ENCODE data around the gene EDIL3. TPM values are rescaled to one million over a fixed set of nuclear protein-coding genes. Genes with fewer than 3 reads are reported as not detected.

EDIL3 gene
- total and polyA plus RNA-seq, 10 of the 15 experiments (the other 5 are each of a cell fraction or from before 2014, with no cell fraction given), result 0.01 to 0.62 (median 0.20) TPM

DNA sequence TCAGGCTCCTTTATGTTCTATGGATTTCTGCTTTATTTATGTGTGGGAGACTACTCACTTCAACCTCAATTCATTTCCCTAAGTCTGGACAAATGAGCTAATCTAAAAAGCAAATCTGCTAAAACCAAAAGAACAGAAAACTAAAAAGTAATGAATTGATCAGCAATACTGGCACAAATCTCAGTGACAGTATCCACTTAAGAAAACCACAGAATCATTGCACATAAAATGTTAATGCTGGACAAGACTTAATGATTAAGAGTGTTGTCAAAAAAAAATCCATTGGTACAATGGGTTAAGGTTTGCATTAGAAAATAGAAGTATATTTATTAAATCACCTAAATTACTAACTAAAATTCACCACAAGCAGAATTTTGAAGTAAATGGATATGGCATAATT, 147.6 kb downstream of the EDIL3 start:
- SMC1A ChIA-PET (ENCODE audit: uncharacterized antibody, unreplicated experiment), result interaction anchor here (0.9 to 1.3 kb wide), 3 partner anchors 8 to 56 kb away, joined by 3 read pairs; no protein-coding TSS in a partner anchor

DNA sequence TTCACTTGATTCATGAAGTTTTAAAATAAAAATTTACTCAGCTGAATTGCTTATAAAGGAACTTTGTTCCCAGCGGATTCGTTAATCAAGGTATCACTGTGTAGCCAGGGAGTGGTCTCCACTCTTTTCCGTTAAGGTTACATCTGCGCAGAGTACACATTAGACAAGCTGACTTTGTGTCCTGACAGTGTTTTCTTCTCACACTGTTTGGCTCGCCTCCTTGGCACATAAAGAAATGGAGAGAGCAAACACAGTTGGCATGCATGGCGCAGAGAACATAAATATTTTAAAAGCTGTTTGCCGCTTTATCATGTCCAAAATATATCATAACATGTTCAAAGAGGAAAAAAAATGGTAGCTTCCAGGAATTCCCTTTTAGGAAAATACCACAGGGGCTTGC, 153.2 kb downstream of the EDIL3 start:
- H3K27ac ChIP-seq (ENCODE audit: control insufficient read depth, insufficient read depth), result no peak overlapping the region
- FAIRE-seq (no peak), DNase-seq (ENCODE audit: low read depth, low spot score) (no peak), ATAC-seq (no peak)
- no peak overlapping the region for H3K4me2 ChIP-seq (ENCODE audit: control insufficient read depth, insufficient read depth)
- no peak overlapping the region for H3K4me3 ChIP-seq
- H3K36me3 ChIP-seq (ENCODE audit: control insufficient read depth in 2 of 2, insufficient read depth in 2 of 2, low read length in 1 of 2), result no peaks in the 10 kb centered on the region
- intact Hi-C loops (cut with micrococcal nuclease; ENCODE audit: unreplicated experiment), result no loop called here
- no peak overlapping the region for H2AFZ ChIP-seq (ENCODE audit: control insufficient read depth, low read depth, low read length)
- no TSS peak for BruUV-seq (replicated peaks)
- in situ Hi-C loops (cut with MboI), result no loop called here
- ChIA-PET POLR2A (no interaction called here), CTCF (interaction anchor here (0.9 kb wide), 1 partner anchor 15 kb away, joined by 3 read pairs; no protein-coding TSS in a partner anchor), SMC1A (ENCODE audit: uncharacterized antibody, unreplicated experiment) (no interaction called here), RAD21 (ENCODE audit: unreplicated experiment) (no interaction called here)
- H3K4me1 ChIP-seq (ENCODE audit: control insufficient read depth, insufficient read depth, low read length), result no peaks in the 10 kb centered on the region
- no peak overlapping the region for H3K9ac ChIP-seq (ENCODE audit: control insufficient read depth, insufficient read depth, low read length)
- TF ChIP-seq EED (IDR thresholded peaks at IDR 0.05; ENCODE audit: low read depth) (no peak), CTCF (IDR thresholded peaks at IDR 0.05 in 2 of 3, conservative IDR thresholded peaks at IDR 0.05 in 1 of 3; ENCODE audit: control insufficient read depth in 2 of 3, extremely low read depth in 1 of 3, insufficient read depth in 1 of 3, low read depth in 3 of 3, low read length in 3 of 3) (no peak), RAD51 (IDR thresholded peaks at IDR 0.05) (no peak), BCL11A (IDR thresholded peaks at IDR 0.05; ENCODE audit: low read depth, low read length) (no peak), REST (IDR thresholded peaks at IDR 0.05; ENCODE audit: low read depth, low read length) (no peak)
- WGBS (ENCODE audit: insufficient coverage, insufficient replicate concordance, low lambda C conversion rate, missing lambda C conversion rate), result 77% methylated on average over 7 of the region's 7 CpGs
- no peaks in the 10 kb centered on the region for H3K27me3 ChIP-seq (replicated peaks in 1 of 2; ENCODE audit: control insufficient read depth in 2 of 2, insufficient read depth in 2 of 2, low read length in 1 of 2)
- H3K9me3 ChIP-seq (replicated peaks; ENCODE audit: control insufficient read depth, insufficient read depth, low read length), result no peaks in the 10 kb centered on the region
- no peaks in the 10 kb centered on the region for H4K20me1 ChIP-seq (ENCODE audit: control insufficient read depth, insufficient read depth)
- H3K79me2 ChIP-seq (ENCODE audit: control insufficient read depth, insufficient read depth, low read length), result no peaks in the 10 kb centered on the region

More for the DNA sequence above, 147.6 kb downstream of the EDIL3 start:
- no TSS peak for BruUV-seq (replicated peaks)
- no peaks in the 10 kb centered on the region for H3K27me3 ChIP-seq (replicated peaks in 1 of 2; ENCODE audit: control insufficient read depth in 2 of 2, insufficient read depth in 2 of 2, low read length in 1 of 2)
- DNase-seq (ENCODE audit: low read depth, low spot score) (no peak), ATAC-seq (no peak), FAIRE-seq (peak; percentile 44)
- no peaks in the 10 kb centered on the region for H3K36me3 ChIP-seq (ENCODE audit: control insufficient read depth in 2 of 2, insufficient read depth in 2 of 2, low read length in 1 of 2)
- intact Hi-C loops (cut with micrococcal nuclease; ENCODE audit: unreplicated experiment), result no loop called here
- H4K20me1 ChIP-seq (ENCODE audit: control insufficient read depth, insufficient read depth), result no peaks in the 10 kb centered on the region
- H3K4me3 ChIP-seq, result no peak overlapping the region
- no peak overlapping the region for H2AFZ ChIP-seq (ENCODE audit: control insufficient read depth, low read depth, low read length)
- in situ Hi-C loops (cut with MboI), result no loop called here
- ChIA-PET RAD21 (ENCODE audit: unreplicated experiment) (no interaction called here), POLR2A (no interaction called here), CTCF (no interaction called here)
- no peaks in the 10 kb centered on the region for H3K9me3 ChIP-seq (replicated peaks; ENCODE audit: control insufficient read depth, insufficient read depth, low read length)
- no peaks in the 10 kb centered on the region for H3K79me2 ChIP-seq (ENCODE audit: control insufficient read depth, insufficient read depth, low read length)
- TF ChIP-seq ZNF622 (IDR thresholded peaks at IDR 0.05) (no peak), TCF7 (IDR thresholded peaks at IDR 0.05; ENCODE audit: borderline replicate concordance) (no peak), POU2F2 (IDR thresholded peaks at IDR 0.05; ENCODE audit: borderline replicate concordance, low read depth, low read length) (no peak), BCL11A (IDR thresholded peaks at IDR 0.05; ENCODE audit: low read depth, low read length) (no peak), CHD1 (IDR thresholded peaks at IDR 0.05; ENCODE audit: low read depth, low read length) (no peak), ESRRA (IDR thresholded peaks at IDR 0.05; ENCODE audit: low read length) (no peak), BMI1 (IDR thresholded peaks at IDR 0.05; ENCODE audit: borderline replicate concordance) (no peak), ATF7 (IDR thresholded peaks at IDR 0.05; ENCODE audit: low read depth) (no peak), FOS (IDR thresholded peaks at IDR 0.05; ENCODE audit: borderline replicate concordance, extremely low read depth, insufficient read length) (no peak), MEF2B (IDR thresholded peaks at IDR 0.05; ENCODE audit: partially characterized antibody, poor library complexity, severe bottlenecking) (no peak)
- H3K27ac ChIP-seq (ENCODE audit: control insufficient read depth, insufficient read depth), result no peak overlapping the region
- H3K4me2 ChIP-seq (ENCODE audit: control insufficient read depth, insufficient read depth), result no peak overlapping the region
- no peak overlapping the region for H3K9ac ChIP-seq (ENCODE audit: control insufficient read depth, insufficient read depth, low read length)
- H3K4me1 ChIP-seq (ENCODE audit: control insufficient read depth, insufficient read depth, low read length), result no peaks in the 10 kb centered on the region
